NCI-H1092 treated with DMSO at 0.1 percent for 48 hours (cell line): ENCODE results near the gene HELZ.

ENCODE experiments used
- DNase-seq: peaks from one replicate; lab custom pipeline; 2025; lab: John Stamatoyannopoulos, UW

The HELZ gene

DNA sequence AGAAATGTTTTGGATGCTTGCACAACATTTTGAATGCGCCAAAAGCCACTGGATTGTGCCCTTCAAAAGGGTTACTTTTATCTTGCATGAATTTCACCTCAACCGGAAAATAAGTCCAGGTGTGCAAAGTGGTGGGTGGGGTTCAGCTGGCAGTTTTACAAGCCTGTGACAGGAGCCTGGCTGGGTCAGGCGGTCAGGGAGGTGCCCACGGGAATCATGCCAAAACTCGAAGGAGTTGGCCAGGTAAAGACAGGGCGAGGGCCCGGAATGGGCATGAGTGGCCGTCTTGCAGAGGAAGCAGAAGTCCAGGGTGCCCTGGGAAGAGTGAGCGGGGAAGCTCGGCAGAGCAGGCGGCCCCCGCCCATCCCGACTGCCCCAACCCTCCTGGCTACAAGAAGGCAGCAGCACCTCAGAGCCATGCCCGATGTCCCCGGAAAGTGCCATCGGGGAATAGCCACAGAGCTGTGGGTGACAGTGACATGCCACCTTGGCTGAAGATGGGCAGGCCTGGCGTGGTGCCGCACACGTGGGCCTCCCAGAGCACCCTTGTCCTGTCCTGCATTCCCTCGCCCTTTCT lies 219.7 kb downstream of the HELZ start:
- DNase-seq: no peak

DNA sequence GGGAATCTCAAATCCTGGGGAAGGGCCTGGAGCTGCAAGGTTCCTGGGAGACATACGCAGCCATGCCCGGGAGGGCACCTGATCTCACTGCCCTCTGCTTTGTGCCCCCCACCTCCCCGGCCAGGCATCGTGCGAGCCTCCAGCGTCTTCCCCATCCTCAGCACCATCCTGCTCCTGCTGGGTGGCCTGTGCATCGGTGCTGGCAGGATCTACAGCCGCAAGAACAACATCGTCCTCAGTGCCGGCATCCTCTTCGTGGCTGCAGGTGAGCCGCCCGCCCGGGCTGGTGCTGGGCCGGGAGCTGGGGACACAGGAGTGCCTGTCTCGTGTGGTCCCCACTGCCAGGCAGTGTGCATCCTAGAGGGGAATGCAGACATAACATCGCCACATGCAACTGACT lies 220.3 kb downstream of the HELZ start:
- no peak for DNase-seq

DNA sequence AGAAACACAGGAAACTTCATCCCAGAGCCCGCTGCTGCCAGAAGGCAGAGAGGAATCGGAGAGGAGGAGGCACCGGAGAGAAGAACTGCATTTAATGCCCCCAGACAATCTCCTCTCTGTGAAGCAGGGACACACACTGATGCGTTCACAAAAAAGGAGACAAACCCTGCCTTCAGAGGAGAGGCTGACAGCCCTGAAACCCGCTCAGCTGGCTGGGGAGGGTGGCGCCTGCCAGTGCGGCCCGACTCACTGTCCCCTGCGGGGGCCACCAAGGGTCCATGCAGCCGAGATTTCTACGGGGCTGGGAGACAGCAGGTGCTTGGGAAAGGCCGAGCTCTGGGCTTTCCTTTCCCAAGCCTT lies 222.6 kb downstream of the HELZ start:
- DNase-seq: no peak

DNA sequence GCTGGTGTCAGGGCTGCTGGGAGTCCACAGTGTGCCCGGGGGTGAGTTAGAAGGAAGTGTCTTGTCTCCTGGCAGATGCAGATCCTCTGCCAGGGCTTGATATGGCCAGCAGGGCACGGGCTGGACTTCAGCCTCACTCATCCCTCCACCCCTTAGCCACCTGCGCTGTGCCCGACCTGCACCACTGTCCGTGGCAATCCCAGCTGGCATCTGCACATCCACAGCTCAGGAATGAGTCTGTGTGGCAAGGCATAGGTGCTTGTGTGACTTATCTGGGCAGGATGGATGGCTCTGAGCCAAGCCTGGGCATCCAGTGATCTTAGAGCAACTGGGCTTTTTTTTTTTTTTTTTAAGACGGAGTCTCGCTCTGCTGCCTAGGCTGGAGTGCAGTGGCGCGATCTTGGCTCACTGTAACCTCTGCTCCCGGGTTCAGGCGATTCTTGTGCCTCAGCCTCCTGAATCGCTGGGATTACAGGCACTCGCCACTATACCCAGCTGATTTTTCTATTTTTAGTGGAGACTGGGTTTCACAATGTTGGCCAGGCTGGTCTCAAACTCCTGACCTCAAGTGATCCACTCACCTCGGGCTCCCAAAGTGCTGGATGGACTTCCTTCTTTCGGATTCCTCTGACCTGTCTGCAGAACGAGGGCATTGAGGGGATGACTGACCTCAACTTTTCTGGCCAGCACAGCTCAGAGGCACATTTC lies 223.1 kb downstream of the HELZ start:
- DNase-seq: no peak

DNA sequence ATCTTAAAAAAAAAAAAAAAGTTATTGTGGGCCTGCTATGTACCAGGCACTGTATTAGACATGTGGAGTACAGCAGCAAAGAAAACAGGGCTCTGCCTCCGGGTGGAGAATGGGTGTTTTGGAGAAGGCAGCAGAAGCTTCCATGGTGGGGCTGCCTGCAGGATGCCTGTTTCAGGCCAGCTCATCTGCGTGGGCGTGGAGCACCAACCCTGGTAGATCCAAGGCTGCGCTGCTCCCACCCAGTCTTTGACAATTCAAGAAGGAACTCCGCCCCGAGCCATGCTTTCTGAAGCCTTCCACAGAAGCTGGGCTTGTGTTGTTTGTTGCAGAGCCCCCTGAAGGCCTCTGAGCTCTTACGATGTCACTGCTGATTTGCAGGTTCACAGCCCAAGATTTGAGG lies 223.8 kb downstream of the HELZ start:
- no peak for DNase-seq
